Thyroid gland (tissue), 4 donors: Measurements from ENCODE around the gene MIER3.

Experiments used
- POLR2A ChIP-seq, 2 donors: fragments of 450-650 bp; IDR thresholded peaks; one replicate each; pipeline ENCODE4 v1.6.1; 2017; ENCODE audit warnings: antibody characterized with exemption in 2 of 2, mild to moderate bottlenecking in 2 of 2, moderate library complexity in 1 of 2
- TF ChIP-seq, protein P1 (sequence below), 6 experiments: fragments of 200-600 bp in 3 of 6; fragments of 450-650 bp in 3 of 6; sonication (generic) in 3 of 6; IDR thresholded peaks; one replicate each; pipeline ENCODE4 v1.5.1; 2016 to 2019; ENCODE audit warnings: antibody characterized with exemption in 6 of 6, mild to moderate bottlenecking in 2 of 6, inconsistent platforms in 1 of 6, moderate library complexity in 1 of 6

DNA sequence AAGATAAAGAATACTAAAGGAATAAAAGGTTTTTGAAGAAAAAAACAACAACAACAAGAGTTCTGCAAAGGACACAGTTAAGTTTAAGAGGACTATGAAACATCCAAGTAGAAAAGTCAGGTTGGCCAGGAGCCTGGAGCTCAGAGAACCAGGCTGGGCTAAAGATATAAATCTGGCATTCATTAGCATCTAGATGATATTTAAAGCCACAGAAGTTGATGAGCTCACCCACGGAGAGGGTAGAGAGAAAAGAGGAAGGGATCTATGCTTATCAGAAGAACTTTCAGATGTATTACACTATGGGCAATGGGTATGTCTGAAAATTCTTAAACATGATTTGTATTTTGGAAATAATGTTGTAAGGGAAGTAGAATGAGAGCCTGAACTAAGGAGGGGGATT is 9.9 kb downstream of the MIER3 start:
- TF ChIP-seq, protein P1, sequence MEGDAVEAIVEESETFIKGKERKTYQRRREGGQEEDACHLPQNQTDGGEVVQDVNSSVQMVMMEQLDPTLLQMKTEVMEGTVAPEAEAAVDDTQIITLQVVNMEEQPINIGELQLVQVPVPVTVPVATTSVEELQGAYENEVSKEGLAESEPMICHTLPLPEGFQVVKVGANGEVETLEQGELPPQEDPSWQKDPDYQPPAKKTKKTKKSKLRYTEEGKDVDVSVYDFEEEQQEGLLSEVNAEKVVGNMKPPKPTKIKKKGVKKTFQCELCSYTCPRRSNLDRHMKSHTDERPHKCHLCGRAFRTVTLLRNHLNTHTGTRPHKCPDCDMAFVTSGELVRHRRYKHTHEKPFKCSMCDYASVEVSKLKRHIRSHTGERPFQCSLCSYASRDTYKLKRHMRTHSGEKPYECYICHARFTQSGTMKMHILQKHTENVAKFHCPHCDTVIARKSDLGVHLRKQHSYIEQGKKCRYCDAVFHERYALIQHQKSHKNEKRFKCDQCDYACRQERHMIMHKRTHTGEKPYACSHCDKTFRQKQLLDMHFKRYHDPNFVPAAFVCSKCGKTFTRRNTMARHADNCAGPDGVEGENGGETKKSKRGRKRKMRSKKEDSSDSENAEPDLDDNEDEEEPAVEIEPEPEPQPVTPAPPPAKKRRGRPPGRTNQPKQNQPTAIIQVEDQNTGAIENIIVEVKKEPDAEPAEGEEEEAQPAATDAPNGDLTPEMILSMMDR (IDR thresholded peaks at IDR 0.05), result no peak
- no peak for TF ChIP-seq POLR2A (IDR thresholded peaks at IDR 0.05)
